Mesenchymal stem cell (in vitro differentiated cells and primary cell): ENCODE measurements around the gene FBXL2.
"Not testable (repeated sequence)": the region's sequence is repeated elsewhere in the genome, so short reads cannot be mapped to it uniquely, and the experiment has no call there.

ENCODE experiments used
- DNase-seq: peaks from one replicate; pipeline ENCODE4 v3.0.0-alpha.2; 2013
- H2AFZ ChIP-seq: one replicate; pipeline ENCODE4 v1.6.1; 2013; ENCODE audit warnings: low read depth, mild to moderate bottlenecking, control low read depth, inconsistent platforms, low read length, moderate library complexity
- H2AK5ac ChIP-seq: 2 replicates; pipeline ENCODE4 v1.6.1; 2013; ENCODE audit warnings: low read length, moderate library complexity, mild to moderate bottlenecking, inconsistent platforms; ENCODE audit not compliant: severe bottlenecking
- H2BK120ac ChIP-seq: one replicate; pipeline ENCODE4 v1.6.1; 2013; ENCODE audit warnings: low read depth, mild to moderate bottlenecking, inconsistent platforms, low read length, moderate library complexity
- H2BK12ac ChIP-seq, 2 experiments: one replicate each; pipeline ENCODE4 v1.6.1; 2013; ENCODE audit warnings: inconsistent platforms in 2 of 2, low read length in 2 of 2, mild to moderate bottlenecking in 2 of 2, moderate library complexity in 2 of 2, control low read depth in 1 of 2
- H2BK15ac ChIP-seq: one replicate; pipeline ENCODE4 v1.6.1; 2013; ENCODE audit warnings: mild to moderate bottlenecking, low read depth, inconsistent platforms; ENCODE audit not compliant: poor library complexity, severe bottlenecking
- H2BK5ac ChIP-seq: 2 replicates; pipeline ENCODE4 v1.6.1; 2013; ENCODE audit warnings: low read depth, mild to moderate bottlenecking, low read length, control low read depth, inconsistent platforms; ENCODE audit not compliant: poor library complexity, severe bottlenecking
- H3K14ac ChIP-seq, 2 experiments: one replicate each; pipeline ENCODE4 v1.6.1; 2013; ENCODE audit warnings: inconsistent platforms in 2 of 2, low read length in 2 of 2, control low read depth in 1 of 2, mild to moderate bottlenecking in 1 of 2, moderate library complexity in 1 of 2
- H3K18ac ChIP-seq, 2 experiments: one replicate each; pipeline ENCODE4 v1.6.1; 2013; ENCODE audit warnings: inconsistent platforms in 2 of 2, low read length in 2 of 2, control low read depth in 1 of 2, low read depth in 1 of 2, mild to moderate bottlenecking in 1 of 2
- H3K23ac ChIP-seq, 2 experiments: one replicate each; pipeline ENCODE4 v1.6.1; 2013; ENCODE audit warnings: inconsistent platforms in 2 of 2, low read length in 2 of 2, mild to moderate bottlenecking in 2 of 2, moderate library complexity in 2 of 2, control low read depth in 1 of 2
- H3K27ac ChIP-seq: 2 replicates; pipeline ENCODE4 v1.5.1; 2013; ENCODE audit warnings: mild to moderate bottlenecking, moderate library complexity, low read length, control low read depth, inconsistent platforms; ENCODE audit not compliant: poor library complexity, severe bottlenecking
- H3K27me3 ChIP-seq, 2 experiments: 2 replicates each; pipeline versions ENCODE4 v1.6.1 to v1.7.0; 2013; ENCODE audit warnings: low read length in 2 of 2, mild to moderate bottlenecking in 2 of 2, moderate library complexity in 2 of 2, control low read depth in 1 of 2, inconsistent platforms in 1 of 2; ENCODE audit not compliant: control insufficient read depth in 1 of 2, insufficient read depth in 1 of 2
- H3K36me3 ChIP-seq, 2 experiments: 2 replicates each; pipeline versions ENCODE4 v1.6.1 to v1.7.0; 2013; ENCODE audit warnings: low read length in 2 of 2, control low read depth in 1 of 2, inconsistent platforms in 1 of 2, low read depth in 1 of 2, mild to moderate bottlenecking in 1 of 2; ENCODE audit not compliant: insufficient read depth in 2 of 2, control insufficient read depth in 1 of 2
- H3K4ac ChIP-seq, 2 experiments: one replicate each; pipeline ENCODE4 v1.6.1; 2013; ENCODE audit warnings: inconsistent platforms in 2 of 2, low read length in 2 of 2, mild to moderate bottlenecking in 2 of 2, moderate library complexity in 2 of 2, control low read depth in 1 of 2, low read depth in 1 of 2
- H3K4me1 ChIP-seq: 2 replicates; pipeline ENCODE4 v1.6.1; 2013; ENCODE audit warnings: low read depth, low read length, control low read depth; ENCODE audit not compliant: control insufficient read depth, insufficient read depth
- H3K4me2 ChIP-seq: 2 replicates; pipeline ENCODE4 v1.6.1; 2013; ENCODE audit warnings: low read length, mild to moderate bottlenecking, inconsistent platforms; ENCODE audit not compliant: poor library complexity, severe bottlenecking
- H3K4me3 ChIP-seq, 2 experiments: 2 replicates each; pipeline versions ENCODE4 v1.5.1 to v1.7.0; 2013; ENCODE audit warnings: low read length in 2 of 2, mild to moderate bottlenecking in 2 of 2, control low read depth in 1 of 2, low read depth in 1 of 2; ENCODE audit not compliant: insufficient read depth in 1 of 2
- H3K79me1 ChIP-seq: replicated peaks from 2 replicates; pipeline ENCODE4 v1.6.1; 2013; ENCODE audit warnings: mild to moderate bottlenecking, control low read depth, low read length, inconsistent platforms; ENCODE audit not compliant: poor library complexity, severe bottlenecking
- H3K9ac ChIP-seq: 2 replicates; pipeline ENCODE4 v1.7.0; 2013; ENCODE audit warnings: mild to moderate bottlenecking, low read length, moderate library complexity
- H3K9me3 ChIP-seq: 2 replicates; pipeline ENCODE4 v1.7.0; 2013; ENCODE audit warnings: mild to moderate bottlenecking, low read length; ENCODE audit not compliant: control insufficient read depth
- H4K8ac ChIP-seq: one replicate; pipeline ENCODE4 v1.6.1; 2013; ENCODE audit warnings: inconsistent platforms, mild to moderate bottlenecking, low read length, moderate library complexity
- H4K91ac ChIP-seq: one replicate; pipeline ENCODE4 v1.6.1; 2013; ENCODE audit warnings: mild to moderate bottlenecking, low read length, inconsistent platforms
- WGBS: methylation state at CpG from one replicate; pipeline ENCODE4 v1.1.7; 2013; ENCODE audit warnings: mixed read lengths; 5-methylcytosine and 5-hydroxymethylcytosine counted together

The FBXL2 gene

GRCh38 chr3:33428734-33429133 lies 151.5 kb downstream of the FBXL2 start:
- Histone ChIP-seq H3K23ac (no peak overlapping the region), H3K4me3 (no peak overlapping the region), H3K27ac (no peak overlapping the region), H3K4ac (no peak overlapping the region), H3K18ac (no peak overlapping the region), H2BK120ac (no peak overlapping the region), H2AK5ac (no peak overlapping the region), H3K4me1 (peaks cover 6% of the 10 kb centered on the region), H3K79me1 (peaks cover 1% of the 10 kb centered on the region), H3K9me3 (no peaks in the 10 kb centered on the region), H2BK15ac (no peak overlapping the region), H4K8ac (no peak overlapping the region), H3K9ac (no peak overlapping the region), H2BK12ac (no peak overlapping the region), H4K91ac (no peak overlapping the region), H3K4me2 (no peak overlapping the region), H3K14ac (no peak overlapping the region), H2AFZ (no peak overlapping the region), H3K36me3 (peaks cover 3 to 15% of the 10 kb centered on the region in 2 experiments), H2BK5ac (no peak overlapping the region), H3K27me3 (no peaks in the 10 kb centered on the region)
- no peak for DNase-seq
- WGBS: 92% methylated on average over 7 of the region's 7 CpGs

GRCh38 chr3:33429306-33429705 lies 152.1 kb downstream of the FBXL2 start:
- H3K36me3 ChIP-seq: not testable (repeated sequence)

GRCh38 chr3:33430061-33430460 lies 152.8 kb downstream of the FBXL2 start:
- WGBS: 100% methylated on average over 1 of the region's 1 CpG
- H3K27me3 ChIP-seq: no peaks in the 10 kb centered on the region
- peaks cover 1% of the 10 kb centered on the region for H3K79me1 ChIP-seq

More at GRCh38 chr3:33429306-33429705, 152.1 kb downstream of the FBXL2 start:
- not testable (repeated sequence) for H3K4ac ChIP-seq, H3K23ac ChIP-seq, DNase-seq, H2BK120ac ChIP-seq, H3K9me3 ChIP-seq, H2BK15ac ChIP-seq, H3K79me1 ChIP-seq, H3K4me2 ChIP-seq, H4K91ac ChIP-seq, H2AFZ ChIP-seq, H3K4me3 ChIP-seq, H2BK5ac ChIP-seq, H4K8ac ChIP-seq, H2BK12ac ChIP-seq, H2AK5ac ChIP-seq, H3K4me1 ChIP-seq, H3K14ac ChIP-seq, H3K9ac ChIP-seq, H3K27ac ChIP-seq, H3K27me3 ChIP-seq, H3K18ac ChIP-seq
- WGBS: 100% methylated on average over 1 of the region's 2 CpGs

GRCh38 chr3:33430571-33430970 lies 153.3 kb downstream of the FBXL2 start:
- H4K8ac ChIP-seq: no peak overlapping the region
- no peak overlapping the region for H3K4me3 ChIP-seq
- no peak overlapping the region for H3K27ac ChIP-seq
- no peak overlapping the region for H2AFZ ChIP-seq
- no peak overlapping the region for H3K4me2 ChIP-seq
- no peak overlapping the region for H3K18ac ChIP-seq
- H2BK120ac ChIP-seq: no peak overlapping the region
- no peak overlapping the region for H3K23ac ChIP-seq
- H4K91ac ChIP-seq: no peak overlapping the region
- peaks cover 9% of the 10 kb centered on the region for H3K4me1 ChIP-seq
- H2BK5ac ChIP-seq: no peak overlapping the region
- peaks cover 0 to 3% of the 10 kb centered on the region in 2 experiments for H3K36me3 ChIP-seq
- no peak overlapping the region for H2AK5ac ChIP-seq
- H3K4ac ChIP-seq: no peak overlapping the region
- no peak overlapping the region for H3K9ac ChIP-seq
- no peaks in the 10 kb centered on the region for H3K9me3 ChIP-seq
- H2BK15ac ChIP-seq: no peak overlapping the region
- WGBS: 82% methylated on average over 4 of the region's 4 CpGs
- H3K79me1 ChIP-seq: peaks cover 1% of the 10 kb centered on the region
- no peak for DNase-seq
- H2BK12ac ChIP-seq: no peak overlapping the region
- H3K14ac ChIP-seq: no peak overlapping the region
- H3K27me3 ChIP-seq: no peaks in the 10 kb centered on the region

More at GRCh38 chr3:33430061-33430460, 152.8 kb downstream of the FBXL2 start:
- H3K14ac ChIP-seq: no peak overlapping the region
- no peak overlapping the region for H2AFZ ChIP-seq
- H3K9me3 ChIP-seq: no peaks in the 10 kb centered on the region
- H4K91ac ChIP-seq: no peak overlapping the region
- H3K4me3 ChIP-seq: no peak overlapping the region
- no peak overlapping the region for H2BK5ac ChIP-seq
- H3K18ac ChIP-seq: no peak overlapping the region
- no peak overlapping the region for H3K27ac ChIP-seq
- no peak overlapping the region for H2BK12ac ChIP-seq
- DNase-seq: no peak
- no peak overlapping the region for H4K8ac ChIP-seq
- no peak overlapping the region for H2AK5ac ChIP-seq
- peaks cover 9% of the 10 kb centered on the region for H3K4me1 ChIP-seq
- H3K9ac ChIP-seq: no peak overlapping the region
- H3K4me2 ChIP-seq: no peak overlapping the region
- H3K36me3 ChIP-seq: peaks cover 2 to 3% of the 10 kb centered on the region in 2 experiments
- no peak overlapping the region for H2BK15ac ChIP-seq
- H3K4ac ChIP-seq: no peak overlapping the region
- H3K23ac ChIP-seq: no peak overlapping the region
- H2BK120ac ChIP-seq: no peak overlapping the region
